ENCODE data around the gene LDLRAD4.

LDLRAD4 gene

DNA sequence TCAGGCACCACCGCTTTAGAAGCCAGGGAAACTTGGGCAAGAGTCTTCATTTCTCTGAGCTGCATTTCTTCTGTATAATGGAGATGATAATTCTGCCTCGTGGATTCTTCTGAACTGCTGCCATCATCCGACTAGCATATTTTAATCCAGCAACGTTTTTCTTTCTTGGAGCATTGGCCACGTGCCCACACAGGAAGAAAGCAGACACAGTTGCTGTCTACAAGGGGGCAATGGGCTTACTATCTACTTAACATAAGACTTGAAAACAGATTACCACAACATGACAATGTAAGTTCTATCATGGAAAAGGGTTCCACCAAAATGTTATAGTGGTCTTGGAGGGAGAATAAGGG, 331.3 kb downstream of the LDLRAD4 start:
- TF ChIP-seq, protein P1, sequence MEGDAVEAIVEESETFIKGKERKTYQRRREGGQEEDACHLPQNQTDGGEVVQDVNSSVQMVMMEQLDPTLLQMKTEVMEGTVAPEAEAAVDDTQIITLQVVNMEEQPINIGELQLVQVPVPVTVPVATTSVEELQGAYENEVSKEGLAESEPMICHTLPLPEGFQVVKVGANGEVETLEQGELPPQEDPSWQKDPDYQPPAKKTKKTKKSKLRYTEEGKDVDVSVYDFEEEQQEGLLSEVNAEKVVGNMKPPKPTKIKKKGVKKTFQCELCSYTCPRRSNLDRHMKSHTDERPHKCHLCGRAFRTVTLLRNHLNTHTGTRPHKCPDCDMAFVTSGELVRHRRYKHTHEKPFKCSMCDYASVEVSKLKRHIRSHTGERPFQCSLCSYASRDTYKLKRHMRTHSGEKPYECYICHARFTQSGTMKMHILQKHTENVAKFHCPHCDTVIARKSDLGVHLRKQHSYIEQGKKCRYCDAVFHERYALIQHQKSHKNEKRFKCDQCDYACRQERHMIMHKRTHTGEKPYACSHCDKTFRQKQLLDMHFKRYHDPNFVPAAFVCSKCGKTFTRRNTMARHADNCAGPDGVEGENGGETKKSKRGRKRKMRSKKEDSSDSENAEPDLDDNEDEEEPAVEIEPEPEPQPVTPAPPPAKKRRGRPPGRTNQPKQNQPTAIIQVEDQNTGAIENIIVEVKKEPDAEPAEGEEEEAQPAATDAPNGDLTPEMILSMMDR (IDR thresholded peaks at IDR 0.05; ENCODE audit: low read depth, low read length) = no peak
- no peak overlapping the region for H3K4me3 ChIP-seq (replicated peaks in 1 of 2; ENCODE audit: low read depth in 2 of 2, low read length in 2 of 2)
- no peak for DNase-seq (ENCODE audit: low read depth in 2 of 2)

DNA sequence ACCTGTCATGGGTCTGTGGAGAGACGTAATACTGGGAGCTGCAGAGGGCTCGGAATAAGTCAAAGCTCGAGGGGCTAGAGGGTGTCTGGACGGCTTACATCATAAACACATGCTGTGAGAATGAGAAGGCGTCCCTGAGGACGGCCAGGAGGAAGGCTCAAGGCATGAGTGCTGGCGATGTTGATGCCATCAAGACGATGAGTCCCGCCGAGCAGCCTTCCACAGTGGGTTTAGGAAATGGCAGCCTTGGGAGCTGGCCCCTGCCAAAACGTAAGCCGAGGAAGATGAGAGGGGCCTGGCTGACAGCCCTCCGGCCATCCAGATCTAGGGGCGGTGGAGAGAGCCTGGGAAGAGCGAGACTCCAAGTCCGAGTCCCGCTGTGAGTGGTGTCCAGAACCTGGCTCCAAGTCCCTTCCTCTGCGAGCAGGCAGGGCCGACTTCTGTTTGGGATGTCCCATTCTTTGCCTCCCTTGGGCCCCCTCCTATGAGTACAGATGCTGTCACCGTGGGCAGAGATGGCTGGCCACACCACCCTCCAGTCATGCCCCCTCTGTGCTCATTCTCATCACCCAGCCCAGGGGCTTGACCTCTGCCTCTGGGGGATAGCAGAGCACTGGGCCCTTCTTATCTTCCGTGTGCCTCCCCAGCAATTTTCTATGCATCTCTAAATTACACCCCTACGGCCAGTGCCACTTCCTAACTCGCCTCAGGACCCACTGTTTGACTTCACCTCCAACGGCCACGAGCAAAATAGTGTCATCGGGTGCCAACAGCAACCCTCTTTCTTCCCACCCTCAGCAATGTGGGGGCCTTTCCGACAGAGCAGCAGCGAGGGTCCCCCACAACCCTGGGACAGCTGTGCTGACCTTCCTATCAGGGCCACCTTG, 332.1 kb downstream of the LDLRAD4 start:
- TF ChIP-seq, protein P1 (IDR thresholded peaks at IDR 0.05; ENCODE audit: low read depth, low read length) = no peak
- no peak for DNase-seq (ENCODE audit: low read depth in 2 of 2)

DNA sequence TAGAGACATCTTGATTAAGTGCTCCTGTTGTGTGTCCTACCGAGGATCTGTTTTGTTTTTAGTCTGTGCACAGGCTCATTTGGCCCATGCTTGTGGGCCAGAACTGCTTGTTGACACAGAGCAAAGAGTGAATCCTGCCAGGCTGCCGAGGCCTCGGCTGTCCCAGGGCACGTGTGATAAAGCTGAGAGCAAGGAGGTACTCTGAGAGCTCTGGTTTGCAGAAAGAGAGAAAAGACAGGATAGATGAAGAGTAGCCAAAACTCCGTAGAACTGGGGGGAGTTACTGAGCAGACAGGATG, 332.7 kb downstream of the LDLRAD4 start:
- TF ChIP-seq, protein P1 (IDR thresholded peaks at IDR 0.05; ENCODE audit: low read depth, low read length) = no peak
- no peak overlapping the region for H3K4me3 ChIP-seq (replicated peaks in 1 of 2; ENCODE audit: low read depth in 2 of 2, low read length in 2 of 2)
- DNase-seq (ENCODE audit: low read depth in 2 of 2) = no peak

More for the DNA sequence above, 332.1 kb downstream of the LDLRAD4 start:
- no peak overlapping the region for H3K4me3 ChIP-seq (replicated peaks in 1 of 2; ENCODE audit: low read depth in 2 of 2, low read length in 2 of 2)

DNA sequence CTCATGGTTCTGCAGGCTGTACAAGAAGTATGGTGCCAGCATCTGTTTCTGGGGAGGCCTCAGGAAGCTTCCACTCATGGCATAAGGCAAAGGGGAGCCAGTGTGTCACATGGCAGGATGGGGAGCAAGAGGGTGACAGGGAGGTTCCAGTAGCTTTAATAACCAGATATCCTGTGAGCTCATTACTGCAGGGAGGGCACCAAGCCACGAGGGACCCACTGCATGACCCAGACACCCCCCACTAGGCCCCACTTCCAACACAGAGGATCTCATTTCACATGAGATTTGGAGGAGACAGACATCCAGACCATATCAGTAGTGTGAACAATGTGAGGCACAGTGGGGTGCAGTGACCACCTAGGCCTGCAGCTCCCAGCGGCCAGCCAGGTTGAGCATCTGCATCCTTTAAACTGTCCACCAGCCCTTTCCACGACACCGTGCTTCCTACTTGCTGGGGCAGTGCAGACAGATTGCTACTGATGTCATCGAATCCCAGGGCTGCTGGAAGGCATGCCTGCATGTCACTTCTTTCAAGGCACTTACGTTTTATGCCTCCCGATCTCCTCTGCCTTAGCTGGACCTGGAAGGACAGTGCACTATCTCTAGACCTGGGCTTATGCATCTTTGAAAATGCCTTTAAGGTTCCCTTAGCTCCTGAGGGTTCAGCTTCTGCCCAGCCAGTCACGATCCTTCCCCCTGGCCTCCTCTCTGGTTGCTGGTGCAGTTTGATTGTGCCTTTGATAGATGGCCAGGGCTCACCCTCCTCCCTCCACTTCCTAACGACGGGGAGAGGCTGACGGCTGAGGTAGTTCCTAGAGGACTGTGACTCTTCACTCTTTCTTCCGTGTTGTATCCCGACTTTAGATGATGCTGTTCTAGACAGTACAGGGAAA, 333.5 kb downstream of the LDLRAD4 start:
- no peak for DNase-seq (ENCODE audit: low read depth in 2 of 2)
- no peak overlapping the region for H3K4me3 ChIP-seq (replicated peaks in 1 of 2; ENCODE audit: low read depth in 2 of 2, low read length in 2 of 2)
- TF ChIP-seq, protein P1 (IDR thresholded peaks at IDR 0.05; ENCODE audit: low read depth, low read length) = no peak

DNA sequence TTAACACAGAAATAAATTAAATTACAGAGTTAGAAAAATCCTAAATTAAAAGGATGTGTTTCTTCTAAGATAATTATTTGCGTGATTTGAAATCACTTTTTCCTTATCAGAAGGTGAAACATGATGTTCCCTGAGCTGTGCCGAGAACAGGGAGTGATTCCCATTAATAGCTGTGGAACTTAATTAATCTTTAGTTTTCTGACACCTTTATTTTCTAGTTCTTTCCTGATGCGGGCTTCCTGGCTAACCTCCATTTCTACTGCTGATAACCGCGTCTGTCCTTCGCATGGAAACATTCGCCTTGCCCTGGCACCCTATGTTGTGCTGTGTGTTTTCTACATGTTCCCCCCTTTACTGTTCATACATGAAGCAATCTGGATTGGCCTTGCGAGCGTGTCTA, 334.9 kb downstream of the LDLRAD4 start:
- no peak overlapping the region for H3K4me3 ChIP-seq (replicated peaks in 1 of 2; ENCODE audit: low read depth in 2 of 2, low read length in 2 of 2)
- TF ChIP-seq, protein P1 (IDR thresholded peaks at IDR 0.05; ENCODE audit: low read depth, low read length) = no peak
- DNase-seq (ENCODE audit: low read depth in 2 of 2) = no peak

DNA sequence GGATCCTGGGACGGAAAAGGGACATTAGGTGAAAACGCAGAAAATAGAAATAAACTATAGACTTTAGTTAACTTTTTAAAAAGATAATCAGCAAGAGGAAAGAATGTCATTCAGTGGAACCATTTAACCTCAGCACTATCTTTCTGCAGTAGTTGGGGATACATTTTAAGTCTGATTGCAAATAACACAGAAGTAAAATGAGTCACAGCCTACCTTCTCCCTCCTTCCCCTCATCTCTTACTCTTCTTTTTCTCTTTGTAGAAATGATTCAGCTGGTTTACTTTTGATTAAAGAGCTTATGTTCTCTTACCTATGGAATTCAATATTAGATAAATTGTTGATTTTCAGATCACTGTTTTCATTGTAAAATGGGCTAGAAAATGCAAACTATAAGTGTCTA, 336.6 kb downstream of the LDLRAD4 start:
- DNase-seq (ENCODE audit: low read depth in 2 of 2) = no peak
- H3K4me3 ChIP-seq (replicated peaks in 1 of 2; ENCODE audit: low read depth in 2 of 2, low read length in 2 of 2) = no peak overlapping the region
- TF ChIP-seq, protein P1 (IDR thresholded peaks at IDR 0.05; ENCODE audit: low read depth, low read length) = no peak
